ENCODE results near the gene NUDT11.
"Not testable (repeated sequence)": the region's sequence is repeated elsewhere in the genome, so short reads cannot be mapped to it uniquely, and the experiment has no call there.

NUDT11 gene

GRCh38 chrX:51496501-51497291, at the start of gene NUDT11:
Gene NUDT11 (minus strand): TSS chrX:51496592. CDS start chrX:51496444, 148 bp downstream.
- no peak for DNase-seq

DNA sequence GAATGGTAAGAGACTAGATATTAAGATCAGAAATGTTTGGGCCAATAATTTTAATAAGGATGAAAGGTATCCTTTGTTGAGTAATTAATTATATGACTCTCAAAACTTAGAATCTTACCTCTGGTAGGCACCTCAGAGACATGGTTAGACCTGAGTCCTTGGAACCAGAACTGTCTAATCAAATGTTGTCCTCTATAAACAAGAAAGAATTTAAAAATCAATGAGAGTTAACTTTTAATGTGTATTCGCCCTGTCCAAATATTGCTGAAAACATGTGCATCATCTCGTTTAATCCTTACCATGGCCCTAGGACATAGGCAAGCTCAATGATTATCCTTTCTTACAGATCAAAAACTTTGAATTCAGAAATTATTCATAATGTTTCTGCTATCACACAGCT, 24.0 kb upstream of the NUDT11 start:
- no peak for DNase-seq

DNA sequence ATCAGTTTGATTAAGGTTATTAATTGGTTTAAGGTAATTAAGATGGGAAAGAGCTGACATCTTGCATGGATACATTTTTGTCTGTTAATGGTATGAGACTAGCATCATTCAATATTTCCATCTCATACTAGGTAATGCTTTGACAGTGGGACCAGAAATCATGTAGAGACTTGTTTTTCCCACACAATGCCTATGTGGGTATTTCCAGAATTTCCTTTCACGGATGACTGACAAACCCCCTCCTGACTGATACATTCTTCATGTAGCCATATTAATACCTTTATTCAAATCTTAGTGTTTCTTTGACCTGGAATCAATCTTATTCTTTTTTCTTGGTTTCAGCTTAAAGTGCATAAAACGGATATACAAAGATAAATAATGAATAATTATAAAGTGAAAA, 22.7 kb upstream of the NUDT11 start:
- not testable (repeated sequence) for DNase-seq

DNA sequence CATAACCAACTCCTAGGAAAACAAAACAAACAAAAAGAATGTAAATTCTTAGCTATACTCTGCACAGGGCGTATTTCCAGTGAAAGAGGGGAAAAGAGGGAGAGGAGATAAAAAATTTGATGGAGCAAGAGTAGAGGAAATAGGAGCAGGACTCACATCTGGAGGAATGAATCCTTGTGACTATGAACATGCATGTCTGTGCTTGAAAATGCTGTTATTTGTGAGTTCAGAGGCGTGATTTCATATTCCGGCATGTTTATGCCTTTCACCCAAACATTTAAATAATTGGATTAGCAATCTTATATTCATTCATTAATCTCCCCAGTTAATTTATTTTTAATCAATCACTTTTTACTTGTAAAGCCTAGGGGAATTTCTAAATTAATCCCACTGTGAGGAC, 11.2 kb upstream of the NUDT11 start:
- no peak for DNase-seq

GRCh38 chrX:51495701-51496488, 497 bp downstream of the NUDT11 start:
- DNase-seq: not testable (repeated sequence)

DNA sequence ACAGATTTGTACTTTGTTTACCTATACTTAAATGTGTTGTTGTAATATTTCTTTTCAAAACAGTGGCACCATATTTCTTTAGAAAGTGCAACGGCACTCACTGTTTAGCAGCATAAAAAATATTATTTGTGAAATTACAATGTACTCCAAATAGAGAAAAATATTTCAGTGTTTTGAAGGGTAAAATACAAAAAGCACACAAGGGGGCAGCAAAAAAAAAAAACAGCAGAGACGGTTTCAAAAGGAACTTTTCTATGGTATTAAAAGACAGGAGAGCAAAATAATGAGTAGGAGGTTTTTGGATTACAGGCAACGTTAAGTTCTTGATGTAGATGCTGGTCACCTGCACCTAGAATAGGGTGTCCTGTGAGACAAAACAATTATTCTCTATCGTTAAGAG, 2.0 kb downstream of the NUDT11 start:
- no peak for DNase-seq

- no peak for DNase-seq
Observed at GRCh38 chrX:51487960-51488267, 8.5 kb downstream of the NUDT11 start.

- DNase-seq: no peak
Observed at GRCh38 chrX:51484616-51485015, 11.8 kb downstream of the NUDT11 start.

DNA sequence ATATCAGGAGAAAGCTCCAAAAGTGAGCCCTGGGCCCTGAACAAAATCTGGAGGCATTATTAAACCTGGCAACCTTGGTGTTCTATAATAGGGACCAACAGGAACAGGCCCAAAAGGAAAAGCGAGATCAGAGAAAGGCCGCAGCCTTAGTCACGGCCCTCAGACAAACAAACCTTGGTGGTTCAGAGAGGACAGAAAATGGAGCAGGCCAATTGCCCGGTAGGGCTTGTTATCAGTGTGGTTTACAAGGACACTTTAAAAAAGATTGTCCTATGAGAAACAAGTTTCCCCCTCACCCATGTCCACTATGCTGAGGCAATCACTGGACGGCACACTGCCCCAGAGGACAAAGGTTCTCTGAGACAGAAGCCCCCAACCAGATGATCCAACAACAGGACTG, 14.0 kb downstream of the NUDT11 start:
- not testable (repeated sequence) for DNase-seq

DNA sequence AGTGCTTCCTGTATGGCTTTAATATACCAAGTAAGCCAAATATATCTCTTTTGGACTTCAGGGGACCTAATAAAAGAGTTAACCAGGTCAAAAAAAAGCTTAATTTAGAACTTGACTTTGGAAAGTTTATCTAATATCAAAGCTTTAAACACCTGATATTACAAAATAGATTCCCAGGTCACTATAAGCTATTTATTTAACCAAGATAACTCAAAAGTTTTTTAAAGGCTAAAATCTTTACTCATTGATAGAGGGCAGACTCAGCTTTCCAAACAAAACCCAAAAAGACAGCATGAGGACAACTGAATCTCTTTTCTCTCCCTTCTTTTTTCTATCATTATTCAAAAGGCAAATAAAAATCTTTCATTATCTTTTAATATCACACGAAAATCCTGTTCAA, 19.5 kb downstream of the NUDT11 start:
- no peak for DNase-seq

- DNase-seq: no peak
Observed at GRCh38 chrX:51463322-51463721, 33.1 kb downstream of the NUDT11 start.

GRCh38 chrX:51461053-51462044, 35.0 kb downstream of the NUDT11 start:
- DNase-seq: no peak

DNA sequence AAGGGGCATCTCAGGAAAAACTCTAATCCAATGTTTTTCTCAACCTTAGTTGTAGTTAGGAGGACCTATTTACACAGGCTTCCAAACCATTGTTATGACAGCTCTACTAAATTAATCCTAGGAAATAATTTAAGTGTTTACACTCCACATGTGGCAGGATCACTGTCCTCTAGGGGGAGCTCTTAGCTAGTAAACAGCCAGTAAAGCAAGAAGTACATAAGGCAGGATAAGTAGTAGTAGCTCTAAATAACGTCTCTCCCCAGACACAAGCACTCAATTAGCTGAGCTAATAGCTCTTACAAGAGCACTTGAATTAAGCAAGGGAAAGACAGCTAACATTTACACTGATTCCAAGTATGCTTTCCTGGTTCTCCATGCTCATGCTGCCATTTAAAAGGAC, 37.3 kb downstream of the NUDT11 start:
- DNase-seq: no peak

DNA sequence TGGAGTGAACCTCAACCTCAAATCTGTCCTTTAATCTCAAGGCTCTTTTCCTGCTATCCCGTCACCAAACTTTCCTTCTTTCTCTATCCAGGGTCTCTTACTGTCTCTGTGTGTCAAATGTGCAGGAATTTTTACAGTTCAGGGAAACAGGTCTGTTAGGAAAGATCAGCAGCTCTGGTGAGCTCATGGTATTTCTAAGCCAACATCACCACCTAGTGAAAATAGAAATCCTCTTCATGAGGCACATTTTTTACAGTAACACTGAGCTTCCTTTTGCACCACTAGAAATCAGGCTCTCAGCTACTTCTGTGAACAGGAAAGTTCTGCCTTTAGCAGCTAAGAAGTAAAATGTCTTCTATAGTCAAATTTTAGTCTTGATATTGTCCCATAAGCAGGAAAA, 39.6 kb downstream of the NUDT11 start:
- DNase-seq: no peak

- no peak for DNase-seq
Observed at GRCh38 chrX:51456246-51456645, 40.1 kb downstream of the NUDT11 start.

GRCh38 chrX:51440365-51440764, 56.0 kb downstream of the NUDT11 start:
- no peak for DNase-seq
